ENCODE results near the gene TBC1D1. TPM values are rescaled to one million over a fixed set of nuclear protein-coding genes. Genes with fewer than 3 reads are reported as not detected.

Gene TBC1D1
- total RNA-seq, 3 donors from 2014 or later (not counting 1 experiment from before 2014, with no cell fraction given) = 59.2 to 78.6 (median 68.5) TPM

- Mint-ChIP-seq H3K36me3 (peaks cover 13% of the 10 kb centered on the region), H3K9me3 (no peaks in the 10 kb centered on the region), H3K27ac (no peak overlapping the region), H3K4me1 (no peaks in the 10 kb centered on the region), H3K27me3 (ENCODE audit: low read depth in 2 of 2) (no peaks in the 10 kb centered on the region), H3K4me3 (no peak overlapping the region)
- no peak overlapping the region for H3K4me3 ChIP-seq (ENCODE audit: low read length)
- no peaks in the 10 kb centered on the region for H3K27me3 ChIP-seq (ENCODE audit: control insufficient read depth, insufficient read depth, low read length)
- no peak for TF ChIP-seq CTCF (IDR thresholded peaks at IDR 0.05)
- 70% methylated on average over 8 of the region's 8 CpGs for WGBS (ENCODE audit: insufficient coverage)
- peaks cover 52% of the 10 kb centered on the region for H3K36me3 ChIP-seq (ENCODE audit: control insufficient read depth, insufficient read depth, low read length)
- no peak for DNase-seq
- no peaks in the 10 kb centered on the region for H3K4me1 ChIP-seq (ENCODE audit: control insufficient read depth, insufficient read depth, low read length)
- intact Hi-C loops (cut with micrococcal nuclease) = no loop called here
- H3K9me3 ChIP-seq (ENCODE audit: control insufficient read depth, insufficient read depth, low read length) = no peaks in the 10 kb centered on the region
- ATAC-seq = no peak
- H3K27ac ChIP-seq (ENCODE audit: low read length) = no peak overlapping the region
Measured at GRCh38 chr4:38055566-38055965, 164.7 kb downstream of the TBC1D1 start.

DNA sequence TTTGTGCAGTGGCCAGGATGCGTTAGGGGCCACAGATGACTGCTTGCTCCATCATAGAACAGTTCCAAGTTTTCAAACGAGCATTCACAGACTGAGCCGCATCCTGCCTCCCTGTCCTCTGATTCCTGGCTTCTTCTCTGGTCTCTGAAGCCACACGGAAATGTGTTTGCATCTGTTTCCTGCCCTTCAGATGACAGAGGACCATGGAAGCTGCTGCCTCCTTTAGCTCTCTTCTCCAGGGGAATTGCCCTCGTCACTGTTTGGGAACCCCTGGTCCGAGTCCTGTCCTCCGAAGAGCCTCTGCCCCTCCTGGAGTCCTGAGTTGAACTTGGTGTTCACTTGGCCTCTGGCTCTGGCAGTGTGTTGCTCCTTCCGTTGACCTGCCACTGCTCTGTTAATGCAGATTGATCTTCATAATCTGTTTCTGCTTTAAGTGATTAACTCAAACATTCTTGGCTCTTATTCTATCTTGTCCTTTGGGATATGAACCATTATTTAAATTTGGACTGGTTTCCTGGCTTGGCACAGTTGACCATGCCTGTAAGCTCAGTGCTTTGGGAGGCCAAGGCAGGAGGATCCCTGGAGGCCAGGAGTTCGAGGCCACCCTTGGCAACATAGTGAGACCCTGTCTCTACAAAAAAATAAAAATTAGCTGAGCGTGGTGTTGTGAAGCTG, 165.3 kb downstream of the TBC1D1 start:
- 90% methylated on average over 10 of the region's 10 CpGs for WGBS (ENCODE audit: insufficient coverage)
- no peak overlapping the region for H3K4me3 Mint-ChIP-seq

DNA sequence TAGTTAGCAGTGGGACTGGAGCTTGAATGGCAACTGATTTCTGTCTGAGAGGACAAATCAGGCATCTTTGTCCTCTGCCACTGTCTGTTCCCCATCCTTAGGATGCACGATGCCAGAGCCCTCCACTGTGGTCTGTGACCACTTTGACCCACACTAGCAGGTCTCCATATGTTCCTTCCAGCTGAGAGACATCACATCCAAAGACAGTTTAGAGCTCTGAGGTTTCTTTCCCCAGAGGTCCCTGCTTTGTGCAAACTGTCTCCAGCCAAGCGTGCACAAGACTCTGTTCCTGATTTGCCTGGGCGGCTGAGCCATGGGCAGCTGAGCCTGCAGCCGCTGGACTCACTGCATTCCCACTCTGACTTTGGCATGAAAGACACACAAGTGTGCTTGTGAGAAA, 167.3 kb downstream of the TBC1D1 start:
- Histone ChIP-seq H3K36me3 (ENCODE audit: control insufficient read depth, insufficient read depth, low read length) (peaks cover 46% of the 10 kb centered on the region), H3K27ac (ENCODE audit: low read length) (no peak overlapping the region), H3K9me3 (ENCODE audit: control insufficient read depth, insufficient read depth, low read length) (no peaks in the 10 kb centered on the region), H3K27me3 (ENCODE audit: control insufficient read depth, insufficient read depth, low read length) (no peaks in the 10 kb centered on the region), H3K4me1 (ENCODE audit: control insufficient read depth, insufficient read depth, low read length) (peaks cover 2% of the 10 kb centered on the region), H3K4me3 (ENCODE audit: low read length) (no peak overlapping the region)
- Mint-ChIP-seq H3K4me1 (peaks cover 6 to 8% of the 10 kb centered on the region in 2 donors), H3K27me3 (ENCODE audit: low read depth in 2 of 2) (no peaks in the 10 kb centered on the region), H3K4me3 (no peak overlapping the region), H3K27ac (no peak overlapping the region), H3K9me3 (no peaks in the 10 kb centered on the region), H3K36me3 (peaks cover 17% of the 10 kb centered on the region)
- TF ChIP-seq CTCF (IDR thresholded peaks at IDR 0.05) = no peak
- DNase-seq = no peak
- 89% methylated on average over 4 of the region's 4 CpGs for WGBS (ENCODE audit: insufficient coverage)
- intact Hi-C loops (cut with micrococcal nuclease) = no loop called here
- ATAC-seq = no peak

More for the DNA sequence above, 165.3 kb downstream of the TBC1D1 start:
- ATAC-seq (no peak), DNase-seq (no peak)
- no peak for TF ChIP-seq CTCF (IDR thresholded peaks at IDR 0.05)
- Histone ChIP-seq H3K4me3 (ENCODE audit: low read length) (no peak overlapping the region), H3K27ac (ENCODE audit: low read length) (no peak overlapping the region), H3K27me3 (ENCODE audit: control insufficient read depth, insufficient read depth, low read length) (no peaks in the 10 kb centered on the region), H3K4me1 (ENCODE audit: control insufficient read depth, insufficient read depth, low read length) (no peaks in the 10 kb centered on the region), H3K9me3 (ENCODE audit: control insufficient read depth, insufficient read depth, low read length) (no peaks in the 10 kb centered on the region), H3K36me3 (ENCODE audit: control insufficient read depth, insufficient read depth, low read length) (peaks cover 55% of the 10 kb centered on the region)
- intact Hi-C loops (cut with micrococcal nuclease) = no loop called here
- Mint-ChIP-seq H3K4me1 (no peaks in the 10 kb centered on the region), H3K9me3 (no peaks in the 10 kb centered on the region), H3K36me3 (peaks cover 17% of the 10 kb centered on the region), H3K27me3 (ENCODE audit: low read depth in 2 of 2) (no peaks in the 10 kb centered on the region), H3K27ac (no peak overlapping the region)
